ENCODE results near the gene SORL1.

Gene SORL1

DNA sequence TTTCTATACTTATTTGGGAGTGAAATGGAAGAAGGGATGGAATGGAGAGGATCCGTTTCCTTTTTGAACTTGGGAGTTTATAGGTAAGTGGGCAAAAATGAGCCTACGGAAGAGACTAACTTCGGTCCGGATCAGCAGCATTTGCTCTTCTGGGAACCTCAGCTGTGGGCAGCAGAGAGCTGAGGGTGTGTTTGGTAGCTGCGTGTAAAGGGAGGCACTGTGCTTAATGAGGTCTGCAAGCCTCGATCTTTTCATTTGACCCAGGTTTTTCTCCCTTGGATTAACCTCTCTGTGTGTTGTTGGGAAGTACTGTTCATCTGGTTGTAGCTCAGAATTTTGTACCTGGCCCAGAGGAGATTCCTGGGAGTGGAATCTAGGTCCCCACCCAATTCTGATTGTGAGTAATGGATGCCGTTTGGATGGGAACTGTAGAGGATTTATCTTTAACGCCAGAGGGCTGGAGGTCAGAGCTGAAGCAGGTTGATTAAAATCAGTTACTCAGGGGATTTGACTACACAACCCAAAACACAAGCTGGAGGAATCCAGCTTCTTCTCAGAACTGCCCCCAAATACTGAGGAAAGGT, 202.2 kb downstream of the SORL1 start:
- in situ Hi-C loops (cut with HindIII; ENCODE audit: low pct_ligation_motif_present, low pct_unique_long_range_greater_than_20kb, low sequenced_read_pairs) = no loop called here
- DNase-seq = no peak

DNA sequence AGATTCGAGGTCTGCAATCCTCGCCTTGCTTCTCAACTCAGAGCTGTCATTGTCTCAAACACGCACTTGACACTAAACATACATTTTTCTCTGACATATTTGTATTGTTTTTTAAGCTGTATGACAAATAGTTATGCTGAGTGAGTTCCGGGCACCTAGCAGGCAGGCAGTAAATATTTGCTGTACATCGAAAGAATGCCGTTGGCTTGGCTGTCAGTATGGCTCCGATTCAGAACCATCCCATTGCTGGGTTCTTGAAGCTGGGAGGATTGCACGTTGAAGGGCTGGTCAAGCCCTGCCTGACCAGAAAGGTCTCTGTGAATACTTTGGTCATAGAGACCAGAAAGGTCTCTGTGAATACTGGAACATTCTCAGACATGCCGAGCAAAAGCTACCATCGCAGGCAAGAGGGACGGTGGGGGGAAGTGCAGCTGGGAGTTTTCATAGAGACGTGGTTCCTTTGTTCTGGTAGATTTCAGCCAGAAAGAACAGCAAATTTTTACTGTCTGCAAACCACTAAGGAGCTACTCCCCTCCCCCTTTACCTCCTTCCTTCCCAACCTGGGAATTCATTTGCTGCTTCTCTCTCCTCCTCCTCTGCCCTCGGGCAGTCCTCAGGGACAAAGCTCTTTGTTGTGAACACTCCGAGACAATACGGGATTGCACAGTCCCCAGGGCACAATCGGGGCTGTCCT, 202.9 kb downstream of the SORL1 start:
- in situ Hi-C loops (cut with HindIII; ENCODE audit: low pct_ligation_motif_present, low pct_unique_long_range_greater_than_20kb, low sequenced_read_pairs) = no loop called here
- no peak for DNase-seq

- DNase-seq = peak; percentile 65
- in situ Hi-C loops (cut with HindIII; ENCODE audit: low pct_ligation_motif_present, low pct_unique_long_range_greater_than_20kb, low sequenced_read_pairs) = no loop called here
Observed at GRCh38 chr11:121655537-121656327, 203.6 kb downstream of the SORL1 start.

DNA sequence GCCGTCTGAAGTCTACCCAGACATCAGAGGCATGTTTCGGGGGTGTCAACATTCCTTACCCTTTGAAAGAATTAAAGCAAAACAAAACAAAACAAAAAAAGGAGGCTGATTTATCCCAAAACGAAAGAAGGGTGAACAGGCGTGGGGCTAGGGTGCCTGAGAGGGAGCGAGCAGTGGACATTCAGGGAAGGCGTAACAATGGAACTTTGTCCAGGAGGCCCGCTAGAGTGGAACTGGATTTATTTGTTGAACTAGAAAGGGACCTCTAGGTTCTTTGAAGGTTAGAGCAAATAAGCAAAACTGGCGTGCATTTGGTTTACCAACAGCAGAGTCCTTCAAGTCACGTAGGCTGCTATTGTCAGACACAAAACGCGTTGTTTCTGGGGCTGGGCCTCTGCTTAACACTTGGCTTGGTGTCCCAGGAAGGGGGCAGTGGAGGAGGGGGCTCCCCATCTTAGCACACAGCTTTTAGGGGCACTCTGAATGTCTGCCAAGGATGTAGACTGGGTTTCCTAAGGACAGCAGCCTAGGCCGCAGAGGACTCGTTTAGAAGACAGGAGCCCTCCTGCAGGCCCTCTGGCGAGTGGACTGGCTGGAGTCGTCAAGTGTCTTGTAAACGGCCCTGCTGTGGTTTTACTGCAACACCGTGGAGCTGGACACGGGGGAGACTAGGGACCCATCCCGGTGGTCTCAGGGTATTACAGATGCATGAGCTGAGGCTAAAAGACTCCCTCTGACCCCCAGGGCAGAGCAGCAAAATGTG, 204.4 kb downstream of the SORL1 start:
- in situ Hi-C loops (cut with HindIII; ENCODE audit: low pct_ligation_motif_present, low pct_unique_long_range_greater_than_20kb, low sequenced_read_pairs) = no loop called here
- DNase-seq = no peak

DNA sequence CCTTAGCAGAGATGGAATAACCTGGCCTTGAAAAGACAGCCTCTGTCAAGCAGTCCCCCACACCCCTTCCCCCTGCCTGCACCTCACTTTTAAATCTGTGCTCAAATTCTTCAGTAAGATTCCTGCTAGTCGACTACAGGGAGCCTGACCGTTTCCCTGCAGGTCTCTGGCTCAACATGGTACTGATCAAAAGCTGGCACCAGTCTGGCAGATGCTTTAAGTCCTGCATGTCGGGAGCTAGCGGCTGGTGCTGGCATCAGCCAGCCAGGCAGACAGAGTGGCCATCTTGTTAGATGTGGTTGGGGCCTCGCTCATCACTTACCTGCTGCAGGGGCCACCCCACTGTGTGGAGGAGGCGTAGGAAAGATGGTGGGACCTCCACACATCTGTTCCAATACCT, 205.0 kb downstream of the SORL1 start:
- no peak for DNase-seq
- in situ Hi-C loops (cut with HindIII; ENCODE audit: low pct_ligation_motif_present, low pct_unique_long_range_greater_than_20kb, low sequenced_read_pairs) = no loop called here

DNA sequence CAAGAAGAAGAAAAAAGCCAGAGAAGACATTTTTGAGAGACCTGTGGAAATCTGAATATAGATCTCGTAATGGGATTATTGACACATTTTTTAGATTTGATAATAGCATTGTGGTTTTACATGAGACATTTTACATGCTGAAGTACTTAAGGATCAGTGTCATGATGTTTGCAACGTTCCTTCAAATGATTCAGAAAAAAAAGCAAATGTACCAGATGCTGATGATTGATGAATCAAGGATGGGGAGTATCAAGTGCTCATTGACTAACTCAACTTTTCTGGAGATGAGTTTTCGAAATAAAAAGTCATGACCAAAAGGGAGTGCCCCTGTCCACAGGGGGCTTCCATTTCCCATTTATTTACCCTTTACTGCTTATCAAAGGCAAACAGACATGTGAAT, 207.7 kb downstream of the SORL1 start:
- no peak for DNase-seq
- in situ Hi-C loops (cut with HindIII; ENCODE audit: low pct_ligation_motif_present, low pct_unique_long_range_greater_than_20kb, low sequenced_read_pairs) = no loop called here

DNA sequence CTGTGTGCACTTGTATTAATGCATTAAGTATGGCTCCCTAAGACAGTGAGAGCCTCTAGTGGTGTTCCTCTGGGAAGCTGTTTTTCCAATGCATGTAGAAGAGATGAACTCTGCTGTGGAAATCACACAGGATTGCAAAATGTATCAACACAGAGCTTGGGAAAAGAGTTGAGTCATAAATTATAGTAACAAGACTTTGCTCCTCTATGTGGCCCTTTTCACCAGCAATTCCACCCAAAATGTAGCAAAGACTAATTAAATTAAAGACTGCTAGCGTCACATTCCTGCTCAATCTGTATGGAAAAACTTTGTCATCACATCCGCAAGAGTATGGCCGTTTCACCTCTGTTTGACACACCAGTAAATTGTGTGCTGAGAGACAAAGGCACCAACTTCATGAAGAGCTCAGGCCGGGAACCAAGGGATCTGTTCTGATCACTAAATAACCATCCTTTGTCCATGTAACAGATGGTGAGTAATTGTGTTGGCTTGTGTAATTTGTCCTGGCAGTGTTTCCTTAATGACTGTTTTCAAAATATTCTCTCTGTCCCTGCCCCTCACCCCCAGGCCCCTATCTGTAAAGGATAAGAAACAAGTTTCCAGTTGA, 209.9 kb downstream of the SORL1 start:
- DNase-seq = no peak
- in situ Hi-C loops (cut with HindIII; ENCODE audit: low pct_ligation_motif_present, low pct_unique_long_range_greater_than_20kb, low sequenced_read_pairs) = no loop called here

GRCh38 chr11:121664144-121664543, 212.0 kb downstream of the SORL1 start:
- no peak for DNase-seq
- in situ Hi-C loops (cut with HindIII; ENCODE audit: low pct_ligation_motif_present, low pct_unique_long_range_greater_than_20kb, low sequenced_read_pairs) = no loop called here

GRCh38 chr11:121665206-121665838, 213.2 kb downstream of the SORL1 start:
- in situ Hi-C loops (cut with HindIII; ENCODE audit: low pct_ligation_motif_present, low pct_unique_long_range_greater_than_20kb, low sequenced_read_pairs) = no loop called here
- no peak for DNase-seq

GRCh38 chr11:121667836-121668235, 215.7 kb downstream of the SORL1 start:
- no peak for DNase-seq
- in situ Hi-C loops (cut with HindIII; ENCODE audit: low pct_ligation_motif_present, low pct_unique_long_range_greater_than_20kb, low sequenced_read_pairs) = no loop called here

- no peak for DNase-seq
- in situ Hi-C loops (cut with HindIII; ENCODE audit: low pct_ligation_motif_present, low pct_unique_long_range_greater_than_20kb, low sequenced_read_pairs) = no loop called here
Observed at GRCh38 chr11:121669422-121669821, 217.3 kb downstream of the SORL1 start.

- in situ Hi-C loops (cut with HindIII; ENCODE audit: low pct_ligation_motif_present, low pct_unique_long_range_greater_than_20kb, low sequenced_read_pairs) = no loop called here
- no peak for DNase-seq
Observed at GRCh38 chr11:121670266-121670665, 218.2 kb downstream of the SORL1 start.

- in situ Hi-C loops (cut with HindIII; ENCODE audit: low pct_ligation_motif_present, low pct_unique_long_range_greater_than_20kb, low sequenced_read_pairs) = no loop called here
- no peak for DNase-seq
Observed at GRCh38 chr11:121670805-121671282, 218.7 kb downstream of the SORL1 start.

GRCh38 chr11:121671283-121672168, 219.4 kb downstream of the SORL1 start:
- in situ Hi-C loops (cut with HindIII; ENCODE audit: low pct_ligation_motif_present, low pct_unique_long_range_greater_than_20kb, low sequenced_read_pairs) = no loop called here

GRCh38 chr11:121672630-121673487, 220.7 kb downstream of the SORL1 start:
- no peak for DNase-seq
- in situ Hi-C loops (cut with HindIII; ENCODE audit: low pct_ligation_motif_present, low pct_unique_long_range_greater_than_20kb, low sequenced_read_pairs) = no loop called here

More at GRCh38 chr11:121671283-121672168, 219.4 kb downstream of the SORL1 start:
- DNase-seq = no peak

GRCh38 chr11:121681550-121682268, 229.6 kb downstream of the SORL1 start:
- DNase-seq = no peak
- in situ Hi-C loops (cut with HindIII; ENCODE audit: low pct_ligation_motif_present, low pct_unique_long_range_greater_than_20kb, low sequenced_read_pairs) = no loop called here

All from ACHN (cell line).